ENCODE results near the gene CAMK1D.

Gene CAMK1D

GRCh38 chr10:12348870-12349628, at the start of gene CAMK1D:
TSS of gene CAMK1D (plus strand) at chr10:12349547.
- TF ChIP-seq GATA3 (IDR thresholded peaks at IDR 0.05; ENCODE audit: low read depth, low read length), result no peak
- no peak for TF ChIP-seq GATA2 (IDR thresholded peaks at IDR 0.05; ENCODE audit: low read depth, low read length)

DNA sequence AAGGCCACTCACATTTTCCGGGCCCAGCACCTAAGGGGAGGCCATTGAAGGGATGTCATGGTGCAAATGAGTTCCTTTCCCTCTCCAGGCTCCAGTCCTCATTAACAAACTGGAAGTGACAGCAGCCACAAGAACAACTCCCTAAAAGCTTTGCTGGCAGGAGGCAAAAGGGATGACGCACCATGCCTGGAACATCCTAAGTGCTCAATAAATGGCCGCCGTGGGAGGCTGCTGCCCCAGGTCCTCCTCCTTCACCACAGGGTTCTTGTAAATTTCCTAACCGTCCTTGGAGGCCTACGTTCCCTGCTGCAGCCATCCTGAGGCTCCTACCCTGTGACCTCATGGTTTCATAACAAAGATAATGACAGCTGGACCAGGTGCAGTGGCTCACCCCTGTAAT, 41.3 kb upstream of the CAMK1D start:
- no peak for TF ChIP-seq GATA3 (IDR thresholded peaks at IDR 0.05; ENCODE audit: low read depth, low read length)
- TF ChIP-seq GATA2 (IDR thresholded peaks at IDR 0.05; ENCODE audit: low read depth, low read length), result no peak

GRCh38 chr10:12308736-12309375, 40.5 kb upstream of the CAMK1D start:
- TF ChIP-seq GATA2 (IDR thresholded peaks at IDR 0.05; ENCODE audit: low read depth, low read length), result no peak
- TF ChIP-seq GATA3 (IDR thresholded peaks at IDR 0.05; ENCODE audit: low read depth, low read length), result no peak

- TF ChIP-seq GATA3 (IDR thresholded peaks at IDR 0.05; ENCODE audit: low read depth, low read length) (no peak), GATA2 (IDR thresholded peaks at IDR 0.05; ENCODE audit: low read depth, low read length) (no peak)
Observed at GRCh38 chr10:12314836-12315235, 34.5 kb upstream of the CAMK1D start.

DNA sequence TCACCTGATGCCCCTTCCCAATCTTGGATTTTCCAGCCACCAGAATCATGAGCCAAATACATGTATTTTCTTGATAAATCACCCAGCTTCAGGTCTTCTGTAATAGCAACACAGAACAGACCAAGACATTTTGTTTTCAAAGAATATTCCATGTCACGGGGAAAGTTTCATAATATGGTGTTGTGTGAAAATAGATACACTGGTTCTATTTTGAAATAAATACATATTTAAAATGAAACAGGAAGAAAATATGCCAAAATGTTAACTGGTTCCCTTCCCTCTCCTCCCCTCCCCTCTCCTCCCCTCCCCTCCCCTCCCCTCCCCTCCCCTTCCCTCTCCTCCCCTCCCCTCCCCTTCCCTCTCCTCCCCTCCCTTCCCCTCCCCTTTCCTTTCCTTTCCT, 30.3 kb upstream of the CAMK1D start:
- TF ChIP-seq GATA2 (IDR thresholded peaks at IDR 0.05; ENCODE audit: low read depth, low read length) (no peak), GATA3 (IDR thresholded peaks at IDR 0.05; ENCODE audit: low read depth, low read length) (no peak)

DNA sequence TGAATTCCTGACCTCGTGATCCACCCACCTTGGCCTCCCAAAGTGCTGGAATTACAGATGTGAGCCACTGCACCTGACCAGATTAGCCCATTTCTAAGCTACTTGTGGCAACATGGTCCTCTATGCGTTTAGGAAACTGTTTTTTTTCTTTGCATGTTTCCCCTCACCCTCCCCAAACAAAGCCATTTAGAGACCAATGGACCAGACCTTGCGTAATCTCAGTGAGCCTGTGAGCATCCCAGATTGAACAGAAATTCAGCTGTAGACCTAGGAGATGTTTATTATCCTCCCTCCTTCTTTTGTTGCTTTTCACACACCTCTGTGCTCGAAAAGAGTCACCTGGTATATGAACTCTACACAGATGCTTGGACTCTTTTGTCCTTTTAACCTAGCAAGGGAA, 28.5 kb upstream of the CAMK1D start:
- TF ChIP-seq GATA3 (IDR thresholded peaks at IDR 0.05; ENCODE audit: low read depth, low read length) (no peak), GATA2 (IDR thresholded peaks at IDR 0.05; ENCODE audit: low read depth, low read length) (no peak)

GRCh38 chr10:12321641-12322040, 27.7 kb upstream of the CAMK1D start:
- TF ChIP-seq GATA2 (IDR thresholded peaks at IDR 0.05; ENCODE audit: low read depth, low read length) (no peak), GATA3 (IDR thresholded peaks at IDR 0.05; ENCODE audit: low read depth, low read length) (no peak)

GRCh38 chr10:12322583-12323131, 26.7 kb upstream of the CAMK1D start:
- no peak for TF ChIP-seq GATA2 (IDR thresholded peaks at IDR 0.05; ENCODE audit: low read depth, low read length)
- no peak for TF ChIP-seq GATA3 (IDR thresholded peaks at IDR 0.05; ENCODE audit: low read depth, low read length)

- TF ChIP-seq GATA3 (IDR thresholded peaks at IDR 0.05; ENCODE audit: low read depth, low read length), result no peak
- no peak for TF ChIP-seq GATA2 (IDR thresholded peaks at IDR 0.05; ENCODE audit: low read depth, low read length)
Observed at GRCh38 chr10:12324530-12324929, 24.8 kb upstream of the CAMK1D start.

DNA sequence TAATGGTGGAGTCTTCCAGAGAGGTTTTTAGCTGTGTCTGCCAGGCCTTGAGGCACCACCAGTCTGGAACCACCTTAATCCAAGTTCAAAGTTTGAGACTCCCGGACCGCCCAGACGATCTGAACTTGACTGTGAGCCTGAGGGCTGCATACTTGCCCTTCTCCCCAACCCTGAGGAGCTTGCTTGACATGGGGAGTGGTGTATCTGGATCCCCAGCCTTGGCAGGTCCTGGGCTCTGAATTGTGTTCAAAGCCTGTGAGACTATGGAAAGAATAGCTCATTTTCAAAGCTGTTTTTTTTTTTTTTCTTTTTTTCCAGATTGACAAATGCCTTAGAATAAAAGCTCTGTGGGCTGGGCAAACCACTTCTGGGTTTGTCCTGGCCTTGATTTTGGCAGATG, 22.3 kb upstream of the CAMK1D start:
- TF ChIP-seq GATA2 (IDR thresholded peaks at IDR 0.05; ENCODE audit: low read depth, low read length) (no peak), GATA3 (IDR thresholded peaks at IDR 0.05; ENCODE audit: low read depth, low read length) (no peak)

DNA sequence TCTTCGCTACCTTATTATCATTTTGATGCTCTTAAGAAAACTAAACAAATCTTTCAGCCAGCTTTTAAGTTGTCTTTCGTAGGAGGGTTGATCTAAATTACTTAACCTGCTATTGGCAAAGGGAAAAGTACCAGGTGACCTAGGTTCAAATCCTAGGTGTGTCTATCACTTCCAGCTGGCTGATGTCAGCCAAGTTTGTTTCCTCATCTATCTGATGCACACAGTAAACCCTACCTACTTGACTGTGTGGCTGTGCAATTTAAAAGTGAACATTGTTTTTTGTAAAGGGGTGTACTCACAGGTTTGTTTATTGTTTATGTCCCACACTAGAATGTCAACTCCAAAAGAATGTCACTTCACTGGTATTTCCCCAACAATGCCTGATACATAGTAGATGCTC, 21.9 kb upstream of the CAMK1D start:
- TF ChIP-seq GATA3 (IDR thresholded peaks at IDR 0.05; ENCODE audit: low read depth, low read length) (no peak), GATA2 (IDR thresholded peaks at IDR 0.05; ENCODE audit: low read depth, low read length) (no peak)

GRCh38 chr10:12332572-12333379, 16.6 kb upstream of the CAMK1D start:
- no peak for TF ChIP-seq GATA3 (IDR thresholded peaks at IDR 0.05; ENCODE audit: low read depth, low read length)
- TF ChIP-seq GATA2 (IDR thresholded peaks at IDR 0.05; ENCODE audit: low read depth, low read length), result peak; percentile 49

DNA sequence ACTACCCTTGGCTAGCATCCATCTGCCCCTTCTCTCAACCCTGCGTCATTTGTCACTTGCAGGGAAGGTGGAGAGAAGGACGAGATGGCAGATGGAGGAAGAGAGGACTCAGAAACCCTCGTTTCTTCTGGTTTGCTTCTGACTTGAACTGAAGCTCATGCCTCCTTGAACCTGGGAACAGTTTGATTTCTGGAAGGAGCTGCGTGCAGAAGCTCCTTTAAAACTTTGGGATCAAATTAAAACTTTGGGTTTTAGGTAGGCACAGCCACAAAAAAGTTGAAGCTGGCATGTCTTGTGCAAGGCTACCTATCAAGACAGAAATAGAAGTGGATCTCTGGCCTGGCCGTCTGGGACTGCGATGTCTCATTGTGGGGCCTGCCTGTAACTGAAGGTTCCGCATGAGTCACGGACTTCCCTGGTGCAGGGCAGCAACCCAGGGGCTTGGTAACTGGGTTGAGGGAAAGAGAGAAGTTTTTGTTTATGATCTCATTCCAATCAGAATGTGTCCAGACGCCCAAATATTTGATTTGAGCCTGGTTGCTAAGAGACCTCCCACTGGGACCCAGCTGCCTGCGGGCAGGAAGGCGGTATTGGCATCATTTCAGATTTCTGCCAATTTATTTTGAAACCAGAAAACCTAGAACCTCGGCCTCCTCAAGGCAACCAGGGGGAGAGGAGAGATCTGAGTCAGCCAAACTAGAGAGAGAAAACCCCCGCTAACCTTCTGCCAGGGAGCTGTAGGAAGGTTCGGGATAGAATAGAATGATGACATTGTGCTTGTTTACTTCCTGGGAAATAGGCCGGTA, 15.8 kb upstream of the CAMK1D start:
- TF ChIP-seq GATA3 (IDR thresholded peaks at IDR 0.05; ENCODE audit: low read depth, low read length), result no peak
- TF ChIP-seq GATA2 (IDR thresholded peaks at IDR 0.05; ENCODE audit: low read depth, low read length), result no peak
